ENCODE results near the gene FBXO33.

DNA sequence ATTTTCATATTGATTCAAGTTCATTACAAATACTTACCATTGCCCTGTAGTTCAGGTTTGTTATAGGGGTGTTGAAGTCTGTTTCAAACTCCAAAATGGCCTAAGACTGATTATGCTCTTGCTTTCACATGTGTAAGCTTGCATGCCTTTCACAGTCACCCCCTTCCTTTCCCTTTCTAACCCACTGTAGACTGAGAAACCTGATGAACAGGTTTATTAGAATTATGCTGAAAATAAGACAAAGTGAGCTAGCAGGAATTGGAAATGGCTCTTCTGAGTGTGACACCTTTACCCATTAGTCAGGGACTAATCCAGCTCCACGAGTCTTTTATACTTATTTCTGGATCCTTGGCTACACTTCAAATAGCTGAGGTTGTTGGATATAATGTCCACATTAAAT lies 38.9 kb downstream of the FBXO33 start:
- TF ChIP-seq, protein P1, sequence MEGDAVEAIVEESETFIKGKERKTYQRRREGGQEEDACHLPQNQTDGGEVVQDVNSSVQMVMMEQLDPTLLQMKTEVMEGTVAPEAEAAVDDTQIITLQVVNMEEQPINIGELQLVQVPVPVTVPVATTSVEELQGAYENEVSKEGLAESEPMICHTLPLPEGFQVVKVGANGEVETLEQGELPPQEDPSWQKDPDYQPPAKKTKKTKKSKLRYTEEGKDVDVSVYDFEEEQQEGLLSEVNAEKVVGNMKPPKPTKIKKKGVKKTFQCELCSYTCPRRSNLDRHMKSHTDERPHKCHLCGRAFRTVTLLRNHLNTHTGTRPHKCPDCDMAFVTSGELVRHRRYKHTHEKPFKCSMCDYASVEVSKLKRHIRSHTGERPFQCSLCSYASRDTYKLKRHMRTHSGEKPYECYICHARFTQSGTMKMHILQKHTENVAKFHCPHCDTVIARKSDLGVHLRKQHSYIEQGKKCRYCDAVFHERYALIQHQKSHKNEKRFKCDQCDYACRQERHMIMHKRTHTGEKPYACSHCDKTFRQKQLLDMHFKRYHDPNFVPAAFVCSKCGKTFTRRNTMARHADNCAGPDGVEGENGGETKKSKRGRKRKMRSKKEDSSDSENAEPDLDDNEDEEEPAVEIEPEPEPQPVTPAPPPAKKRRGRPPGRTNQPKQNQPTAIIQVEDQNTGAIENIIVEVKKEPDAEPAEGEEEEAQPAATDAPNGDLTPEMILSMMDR (IDR thresholded peaks at IDR 0.05), result no peak
- TF ChIP-seq ZFX (IDR thresholded peaks at IDR 0.05; ENCODE audit: borderline replicate concordance), result no peak
